H1 (cell line): Measurements from ENCODE around the gene PRDX3. TPM values are rescaled to one million over a fixed set of nuclear protein-coding genes. Genes with fewer than 3 reads are reported as not detected.

ENCODE experiments used
- CTCF ChIA-PET: fragments of 300-600 bp; sonication (Branson Sonifier 250); formaldehyde crosslinking; loops from one replicate; lab custom pipeline; 2021; ENCODE audit not compliant: partially characterized antibody; lab: Charles Lee
- POLR2A ChIA-PET: fragments of 300-600 bp; sonication (Branson Sonifier 250); formaldehyde crosslinking; loops from one replicate; lab custom pipeline; 2021; ENCODE audit warnings: inconsistent platforms; ENCODE audit not compliant: partially characterized antibody; lab: Charles Lee
- DNase-seq, 2 experiments: peaks; one replicate each; pipeline versions ENCODE4 v3.0.0 to v3.0.0-alpha.2; 2010 to 2022; ENCODE audit warnings: low spot score in 2 of 2, low read depth in 1 of 2, mixed read lengths in 1 of 2
- FAIRE-seq: peaks from 2 replicates; lab custom pipeline; 2011; peaks lifted over from hg19 to GRCh38; lab: Jason Lieb, UNC
- H2AFZ ChIP-seq: 2 replicates; pipeline ENCODE4 v1.8.1; 2012; ENCODE audit warnings: low read length, inconsistent platforms
- H2AK5ac ChIP-seq: 2 replicates; pipeline ENCODE4 v1.6.1; 2013; ENCODE audit warnings: low read depth, low read length
- H2BK120ac ChIP-seq: replicated peaks from 2 replicates; pipeline ENCODE3; 2013; ENCODE audit warnings: low read depth, low read length, inconsistent platforms
- H2BK12ac ChIP-seq: 2 replicates; pipeline ENCODE4 v1.6.1; 2013; ENCODE audit warnings: low read depth, low read length
- H2BK15ac ChIP-seq: 2 replicates; pipeline ENCODE4 v1.6.1; 2013; ENCODE audit warnings: low read length
- H2BK20ac ChIP-seq: 2 replicates; pipeline ENCODE4 v1.6.1; 2013; ENCODE audit warnings: low read length
- H2BK5ac ChIP-seq: 2 replicates; pipeline ENCODE4 v1.6.1; 2013; ENCODE audit warnings: low read depth, low read length
- H3K14ac ChIP-seq: 2 replicates; pipeline ENCODE4 v1.6.1; 2013; ENCODE audit warnings: inconsistent platforms; ENCODE audit not compliant: insufficient read length
- H3K18ac ChIP-seq: 2 replicates; pipeline ENCODE4 v1.6.1; 2013; ENCODE audit warnings: low read length; ENCODE audit errors: extremely low read depth
- H3K23ac ChIP-seq: 2 replicates; pipeline ENCODE4 v1.6.1; 2013; ENCODE audit warnings: inconsistent platforms; ENCODE audit not compliant: insufficient read length
- H3K23me2 ChIP-seq: 2 replicates; pipeline ENCODE4 v1.6.1; 2013; ENCODE audit warnings: low read depth, low read length
- H3K27ac ChIP-seq: 2 replicates; pipeline ENCODE4 v1.6.1; 2011; ENCODE audit warnings: low read depth, low read length, inconsistent platforms
- H3K27me3 ChIP-seq, 4 experiments: replicated peaks in 1 of 4; 1 replicate in 1 of 4; 2 replicates in 3 of 4; pipeline versions ENCODE4 v1.6.1 to v1.8.1; 2011 to 2013; ENCODE audit warnings: low read length in 3 of 4, mild to moderate bottlenecking in 3 of 4, inconsistent platforms in 2 of 4, mixed read lengths in 2 of 4, moderate library complexity in 1 of 4; ENCODE audit not compliant: control insufficient read depth in 3 of 4, insufficient read depth in 3 of 4; ENCODE audit errors: extremely low read depth in 1 of 4
- H3K36me3 ChIP-seq, 4 experiments: 2 replicates each; pipeline versions ENCODE4 v1.6.1 to v1.8.1; 2011 to 2013; ENCODE audit warnings: mild to moderate bottlenecking in 4 of 4, low read length in 3 of 4, moderate library complexity in 2 of 4, control low read depth in 1 of 4, inconsistent platforms in 1 of 4; ENCODE audit not compliant: insufficient read depth in 4 of 4, control insufficient read depth in 2 of 4
- H3K4ac ChIP-seq: replicated peaks from 2 replicates; pipeline ENCODE3; 2013; ENCODE audit warnings: low read length, low read depth, mixed read lengths, inconsistent platforms; ENCODE audit not compliant: insufficient read length
- H3K4me1 ChIP-seq, 4 experiments: replicated peaks in 1 of 4; 1 replicate in 1 of 4; 2 replicates in 3 of 4; pipeline versions ENCODE4 v1.6.1 to v1.8.1; 2011 to 2013; ENCODE audit warnings: low read length in 3 of 4, inconsistent platforms in 2 of 4, mixed read lengths in 1 of 4; ENCODE audit not compliant: insufficient read depth in 4 of 4, control insufficient read depth in 3 of 4
- H3K4me2 ChIP-seq, 2 experiments: 2 replicates each; pipeline versions ENCODE4 v1.6.1 to v1.8.1; 2011 to 2013; ENCODE audit warnings: low read depth in 2 of 2, low read length in 2 of 2, control low read depth in 1 of 2, inconsistent platforms in 1 of 2, mild to moderate bottlenecking in 1 of 2; ENCODE audit not compliant: insufficient read depth in 1 of 2
- H3K4me3 ChIP-seq, 4 experiments: fragments of 200-600, 300-600 bp in 1 of 4; sonication (generic), shearing (Covaris generic), sonication (Bioruptor Twin) in 1 of 4; 2 replicates each; pipeline versions ENCODE4 v1.5.1 to v1.8.1; 2011 to 2016; ENCODE audit warnings: low read length in 4 of 4, low read depth in 3 of 4, control low read depth in 2 of 4, inconsistent platforms in 2 of 4, mild to moderate bottlenecking in 2 of 4, mixed read lengths in 1 of 4, moderate library complexity in 1 of 4; ENCODE audit not compliant: insufficient read depth in 2 of 4; ENCODE audit errors: extremely low read depth in 1 of 4
- H3K56ac ChIP-seq: replicated peaks from 2 replicates; pipeline ENCODE3; 2013; ENCODE audit warnings: low read depth, mild to moderate bottlenecking, mixed read lengths, low read length, inconsistent platforms; ENCODE audit not compliant: insufficient read length
- H3K79me1 ChIP-seq: 2 replicates; pipeline ENCODE4 v1.6.1; 2013; ENCODE audit warnings: low read depth, low read length, control low read depth
- H3K79me2 ChIP-seq, 2 experiments: 2 replicates each; pipeline versions ENCODE4 v1.6.1 to v1.8.1; 2012 to 2013; ENCODE audit warnings: low read length in 2 of 2, mild to moderate bottlenecking in 2 of 2, inconsistent platforms in 1 of 2; ENCODE audit not compliant: insufficient read depth in 2 of 2, control insufficient read depth in 1 of 2
- H3K9ac ChIP-seq, 4 experiments: replicated peaks in 1 of 4; 1 replicate in 1 of 4; 2 replicates in 3 of 4; pipeline versions ENCODE4 v1.6.1 to v1.8.1; 2011 to 2013; ENCODE audit warnings: low read depth in 3 of 4, low read length in 3 of 4, control low read depth in 2 of 4, mild to moderate bottlenecking in 2 of 4, moderate library complexity in 2 of 4, inconsistent platforms in 1 of 4; ENCODE audit errors: extremely low read depth in 1 of 4
- H3K9me3 ChIP-seq, 2 experiments: 2 replicates each; pipeline versions ENCODE4 v1.6.1 to v1.8.1; 2012 to 2013; ENCODE audit warnings: mild to moderate bottlenecking in 2 of 2, moderate library complexity in 2 of 2, control low read depth in 1 of 2, inconsistent platforms in 1 of 2, low read depth in 1 of 2, low read length in 1 of 2, mixed read lengths in 1 of 2; ENCODE audit not compliant: insufficient read depth in 2 of 2
- H4K20me1 ChIP-seq, 2 experiments: replicated peaks in 1 of 2; 2 replicates each; pipeline versions ENCODE3 to v1.8.1; 2011 to 2013; ENCODE audit warnings: inconsistent platforms in 2 of 2, low read length in 2 of 2, mild to moderate bottlenecking in 1 of 2; ENCODE audit not compliant: insufficient read depth in 2 of 2, control insufficient read depth in 1 of 2
- H4K5ac ChIP-seq: 2 replicates; pipeline ENCODE4 v1.6.1; 2013; ENCODE audit warnings: low read length, low read depth, mixed read lengths, inconsistent platforms; ENCODE audit not compliant: insufficient read length
- H4K8ac ChIP-seq: 2 replicates; pipeline ENCODE4 v1.8.0; 2013; ENCODE audit warnings: mild to moderate bottlenecking, moderate library complexity, low read length, inconsistent platforms; ENCODE audit not compliant: insufficient read depth; ENCODE audit errors: extremely low read depth
- H4K91ac ChIP-seq: replicated peaks from 2 replicates; pipeline ENCODE3; 2013; ENCODE audit warnings: low read length, mixed read lengths, inconsistent platforms; ENCODE audit not compliant: insufficient read length
- BCL11A ChIP-seq, 2 experiments: IDR thresholded peaks; one replicate each; pipeline ENCODE4 v1.6.1; 2011; ENCODE audit warnings: low read depth in 2 of 2, low read length in 2 of 2, mild to moderate bottlenecking in 2 of 2
- CEBPB ChIP-seq: IDR thresholded peaks from 2 replicates; pipeline ENCODE4 v1.6.1; 2012; ENCODE audit warnings: low read depth, low read length
- CTBP2 ChIP-seq: IDR thresholded peaks from 2 replicates; pipeline ENCODE4 v1.7.0; 2011; ENCODE audit warnings: borderline replicate concordance, mild to moderate bottlenecking, moderate library complexity, mixed read lengths, low read length; ENCODE audit not compliant: insufficient read depth, insufficient read length
- EZH2 ChIP-seq: fragments of 200-600 bp; sonication (generic); IDR thresholded peaks from 2 replicates; pipeline ENCODE4 v1.7.1; 2012; ENCODE audit warnings: low read depth, mild to moderate bottlenecking, moderate library complexity, low read length, inconsistent platforms; ENCODE audit not compliant: severe bottlenecking
- GABPA ChIP-seq: IDR thresholded peaks from 2 replicates; pipeline ENCODE4 v1.6.1; 2011; ENCODE audit warnings: mild to moderate bottlenecking, low read length, moderate library complexity, borderline replicate concordance; ENCODE audit not compliant: insufficient read depth
- HDAC2 ChIP-seq, 2 experiments: fragments of 300-600 bp in 1 of 2; sonication (generic) in 1 of 2; IDR thresholded peaks; 2 replicates each; pipeline ENCODE4 v1.6.1; 2011 to 2012; ENCODE audit warnings: low read depth in 2 of 2, low read length in 2 of 2, mild to moderate bottlenecking in 2 of 2, moderate library complexity in 2 of 2, borderline replicate concordance in 1 of 2, inconsistent platforms in 1 of 2
- JUND ChIP-seq: IDR thresholded peaks from 2 replicates; pipeline ENCODE4 v1.6.1; 2011; ENCODE audit warnings: mild to moderate bottlenecking, improper control_type of control experiment, low read length
- KDM1A ChIP-seq: fragments of 200-600, 300-600 bp; sonication (generic); IDR thresholded peaks from 2 replicates; pipeline ENCODE4 v1.7.1; 2016; ENCODE audit warnings: mild to moderate bottlenecking, low read length, borderline replicate concordance
- NRF1 ChIP-seq: IDR thresholded peaks from 2 replicates; pipeline ENCODE4 v1.6.1; 2011; ENCODE audit warnings: mild to moderate bottlenecking, low read depth, low read length, improper control_type of control experiment
- RAD21 ChIP-seq, 2 experiments: IDR thresholded peaks in 1 of 2; conservative IDR thresholded peaks in 1 of 2; 2 replicates each; pipeline ENCODE4 v1.6.1; 2011; ENCODE audit warnings: low read depth in 2 of 2, low read length in 2 of 2, improper control_type of control experiment in 1 of 2, inconsistent platforms in 1 of 2, mild to moderate bottlenecking in 1 of 2, moderate library complexity in 1 of 2
- RFX5 ChIP-seq: IDR thresholded peaks from 2 replicates; pipeline ENCODE4 v1.6.1; 2011; ENCODE audit warnings: low read depth, low read length, improper control_type of control experiment, borderline replicate concordance
- SP1 ChIP-seq: IDR thresholded peaks from 2 replicates; pipeline ENCODE4 v1.6.1; 2011; ENCODE audit warnings: low read depth, low read length
- USF2 ChIP-seq: IDR thresholded peaks from 2 replicates; pipeline ENCODE4 v1.6.1; 2011; ENCODE audit warnings: low read length, improper control_type of control experiment
- WGBS, 2 experiments: shearing (Covaris generic) in 1 of 2; methylation state at CpG; one replicate each; pipeline versions ENCODE4 v1.1.6 to v1.1.7; 2013 to 2015; ENCODE audit warnings: low lambda C conversion rate in 2 of 2, mixed read lengths in 2 of 2, inconsistent platforms in 1 of 2, low coverage in 1 of 2, missing lambda C conversion rate in 1 of 2; ENCODE audit not compliant: insufficient replicate concordance in 2 of 2, insufficient coverage in 1 of 2, insufficient read length in 1 of 2; ENCODE audit errors: extremely low coverage in 1 of 2, missing lambda C conversion rate in 1 of 2; 5-methylcytosine and 5-hydroxymethylcytosine counted together
- polyA plus RNA-seq, 7 experiments: library from polyadenylated mRNA; depleted of rRNA in 3 of 7; stranded (reverse) in 5 of 7; unstranded in 2 of 7; fragments of >200 nt in 5 of 7; fragments of 200-250 nt in 2 of 7; gene quantifications; 1 replicate in 5 of 7; 2 replicates in 1 of 7; 4 replicates in 1 of 7; pipeline versions ENCODE4 v1.2.1 to v1.2.3, GENCODE V29; 2011 to 2013; ENCODE audit warnings: missing spikeins in 2 of 7, mixed read lengths in 2 of 7
- total RNA-seq: library from RNA; stranded (reverse); fragmentation: NEBNext Ultra II Directional; extraction: Animal tissue kit (Norgen Biotek cat#: 25700); gene quantifications from 2 replicates; pipeline ENCODE4 v1.2.1, GENCODE V29; 2021

Gene PRDX3
- total and polyA plus RNA-seq, 2 of the 8 experiments (the other 6 are each of a cell fraction or from before 2014, with no cell fraction given): 201 to 208 TPM

GRCh38 chr10:119119400-119119799 is 59.2 kb downstream of the PRDX3 start:
- no peak overlapping the region for H3K18ac ChIP-seq
- H3K4me1 ChIP-seq: no peaks in the 10 kb centered on the region
- no peak overlapping the region for H2BK5ac ChIP-seq
- ChIA-PET POLR2A (interaction anchor here (1.1 kb wide), 1 partner anchor 15 kb away, joined by 5 read pairs; no protein-coding TSS in a partner anchor), CTCF (no interaction called here)
- H3K14ac ChIP-seq: no peak overlapping the region
- no peak for FAIRE-seq
- H4K20me1 ChIP-seq: no peaks in the 10 kb centered on the region
- H3K4me2 ChIP-seq: no peak overlapping the region
- H3K79me2 ChIP-seq: no peaks in the 10 kb centered on the region
- no peak overlapping the region for H3K9ac ChIP-seq
- H3K4me3 ChIP-seq: no peak overlapping the region
- H4K5ac ChIP-seq: no peak overlapping the region
- H3K4ac ChIP-seq: no peak overlapping the region
- no peak overlapping the region for H3K23ac ChIP-seq
- no peak overlapping the region for H3K27ac ChIP-seq
- TF ChIP-seq RFX5: no peak
- no peak for TF ChIP-seq EZH2
- TF ChIP-seq RAD21 (IDR thresholded peaks at IDR 0.05 in 1 of 2, conservative IDR thresholded peaks at IDR 0.05 in 1 of 2; ENCODE audit: low read depth in 2 of 2, low read length in 2 of 2): no peak
- TF ChIP-seq JUND: no peak
- TF ChIP-seq GABPA: no peak
- no peak for TF ChIP-seq NRF1
- no peak for TF ChIP-seq CTBP2
- no peak for TF ChIP-seq HDAC2 (IDR thresholded peaks at IDR 0.05; ENCODE audit: borderline replicate concordance in 1 of 2, low read depth in 2 of 2, low read length in 2 of 2)
- no peak for TF ChIP-seq KDM1A
- no peak for TF ChIP-seq USF2
- TF ChIP-seq BCL11A (IDR thresholded peaks at IDR 0.05; ENCODE audit: low read depth in 2 of 2, low read length in 2 of 2): no peak
- no peak for TF ChIP-seq CEBPB
- TF ChIP-seq SP1: no peak
- peaks cover 7 to 62% (median 32%) of the 10 kb centered on the region in 4 experiments for H3K36me3 ChIP-seq
- H3K27me3 ChIP-seq: no peaks in the 10 kb centered on the region
- no peaks in the 10 kb centered on the region for H3K9me3 ChIP-seq
- no peaks in the 10 kb centered on the region for H3K23me2 ChIP-seq
- no peak overlapping the region for H2BK15ac ChIP-seq
- WGBS, 2 experiments: 100% methylated on average over 1 of the region's 1 CpG; no CpG with 5 or more reads in 1 of the 2 experiments
- H4K8ac ChIP-seq: no peak overlapping the region
- H2BK12ac ChIP-seq: no peak overlapping the region
- no peak overlapping the region for H3K56ac ChIP-seq
- no peak for DNase-seq
- H3K79me1 ChIP-seq: no peaks in the 10 kb centered on the region
- no peak overlapping the region for H2AK5ac ChIP-seq
- no peak overlapping the region for H2BK20ac ChIP-seq
- H2BK120ac ChIP-seq: no peak overlapping the region
- H4K91ac ChIP-seq: no peak overlapping the region
- H2AFZ ChIP-seq: no peak overlapping the region
